T-helper 22 cell (primary cell): ENCODE data around the gene KCNK16.
"Not testable (repeated sequence)": the region's sequence is repeated elsewhere in the genome, so short reads cannot be mapped to it uniquely, and the experiment has no call there.

Experiments
- DNase-seq: peaks from one replicate; pipeline ENCODE4 v3.0.0-alpha.2; 2020; ENCODE audit warnings: low read depth

Gene KCNK16

GRCh38 chr6:39309942-39310531 is 12.5 kb downstream of the KCNK16 start:
- DNase-seq: no peak

- no peak for DNase-seq
Observed at GRCh38 chr6:39307462-39307861, 15.0 kb downstream of the KCNK16 start.

- no peak for DNase-seq
Observed at GRCh38 chr6:39304951-39305350, 17.6 kb downstream of the KCNK16 start.

GRCh38 chr6:39303425-39304153 is 18.9 kb downstream of the KCNK16 start:
- no peak for DNase-seq

- DNase-seq: peak; percentile 45
Observed at GRCh38 chr6:39302669-39303424, 19.7 kb downstream of the KCNK16 start.

- DNase-seq: no peak
Observed at GRCh38 chr6:39302011-39302410, 20.5 kb downstream of the KCNK16 start.

- DNase-seq: no peak
Observed at GRCh38 chr6:39301606-39302005, 20.9 kb downstream of the KCNK16 start.

- DNase-seq: no peak
Observed at GRCh38 chr6:39300739-39301138, 21.8 kb downstream of the KCNK16 start.

GRCh38 chr6:39298061-39298460 is 24.4 kb downstream of the KCNK16 start:
- DNase-seq: no peak

GRCh38 chr6:39296745-39297640 is 25.5 kb downstream of the KCNK16 start:
- DNase-seq: no peak

- DNase-seq: no peak
Observed at GRCh38 chr6:39295611-39296011, 26.9 kb downstream of the KCNK16 start.

GRCh38 chr6:39294899-39295298 is 27.6 kb downstream of the KCNK16 start:
- DNase-seq: no peak

- DNase-seq: no peak
Observed at GRCh38 chr6:39294133-39294532, 28.4 kb downstream of the KCNK16 start.

- DNase-seq: no peak
Observed at GRCh38 chr6:39292637-39293036, 29.9 kb downstream of the KCNK16 start.

GRCh38 chr6:39289490-39289889 is 33.0 kb downstream of the KCNK16 start:
- no peak for DNase-seq

GRCh38 chr6:39287601-39288000 is 34.9 kb downstream of the KCNK16 start:
- DNase-seq: no peak

- not testable (repeated sequence) for DNase-seq
Observed at GRCh38 chr6:39286596-39286995, 35.9 kb downstream of the KCNK16 start.

- no peak for DNase-seq
Observed at GRCh38 chr6:39282774-39283173, 39.7 kb downstream of the KCNK16 start.

GRCh38 chr6:39281312-39281980 is 41.1 kb downstream of the KCNK16 start:
- no peak for DNase-seq

- no peak for DNase-seq
Observed at GRCh38 chr6:39280247-39280731, 42.2 kb downstream of the KCNK16 start.

GRCh38 chr6:39279539-39279938 is 43.0 kb downstream of the KCNK16 start:
- no peak for DNase-seq
